CD8-positive, alpha-beta memory T cell (primary cell): ENCODE data around the gene EPHX1. TPM values are rescaled to one million over a fixed set of nuclear protein-coding genes. Genes with fewer than 3 reads are reported as not detected.
"Not testable (repeated sequence)": the region's sequence is repeated elsewhere in the genome, so short reads cannot be mapped to it uniquely, and the experiment has no call there.

Source experiments
- CTCF ChIA-PET: fragments of 350-600 bp; sonication (Branson Sonifier 250); formaldehyde crosslinking; loops from one replicate; lab custom pipeline; 2021; ENCODE audit warnings: antibody characterized with exemption; lab: Charles Lee
- POLR2A ChIA-PET: fragments of 350-600 bp; sonication (Branson Sonifier 250); formaldehyde crosslinking; loops from one replicate; lab custom pipeline; 2021; ENCODE audit warnings: antibody characterized with exemption; lab: Charles Lee
- DNase-seq, 5 donors: peaks; one replicate each; pipeline versions ENCODE4 v3.0.0 to v3.0.0-alpha.2; 2020 to 2022; ENCODE audit warnings: mixed read lengths in 1 of 5
- H3K27ac ChIP-seq: one replicate; pipeline ENCODE4 v1.7.0; 2013; ENCODE audit warnings: low read depth, mild to moderate bottlenecking, low read length, moderate library complexity
- H3K27me3 ChIP-seq: 2 replicates; pipeline ENCODE4 v1.7.0; 2013; ENCODE audit warnings: low read length, mild to moderate bottlenecking; ENCODE audit not compliant: insufficient read depth, poor library complexity, severe bottlenecking
- H3K36me3 ChIP-seq: 2 replicates; pipeline ENCODE4 v1.7.0; 2013; ENCODE audit warnings: mild to moderate bottlenecking, low read length, moderate library complexity; ENCODE audit not compliant: insufficient read depth
- H3K4me1 ChIP-seq: 2 replicates; pipeline ENCODE4 v1.7.0; 2013; ENCODE audit warnings: mild to moderate bottlenecking, low read length, moderate library complexity; ENCODE audit not compliant: insufficient read depth
- H3K4me3 ChIP-seq: 2 replicates; pipeline ENCODE4 v1.7.0; 2013; ENCODE audit warnings: mild to moderate bottlenecking, low read length
- H3K9me3 ChIP-seq: 2 replicates; pipeline ENCODE4 v1.7.0; 2013; ENCODE audit warnings: mild to moderate bottlenecking, low read length
- H3K27ac Mint-ChIP-seq, 8 donors: one replicate each; pipeline ENCODE4 v1.8.0; 2020 to 2021; ENCODE audit warnings: mixed read lengths in 8 of 8, mild to moderate bottlenecking in 6 of 8, inconsistent platforms in 3 of 8, moderate library complexity in 3 of 8
- H3K27me3 Mint-ChIP-seq, 2 donors: one replicate each; pipeline ENCODE4 v1.8.0; 2020 to 2021; ENCODE audit warnings: mixed read lengths in 2 of 2, mild to moderate bottlenecking in 1 of 2, moderate library complexity in 1 of 2
- H3K36me3 Mint-ChIP-seq, 3 donors: one replicate each; pipeline ENCODE4 v1.8.0; 2020 to 2021; ENCODE audit warnings: mixed read lengths in 3 of 3, inconsistent platforms in 1 of 3, mild to moderate bottlenecking in 1 of 3
- H3K4me1 Mint-ChIP-seq, 3 donors: one replicate each; pipeline ENCODE4 v1.8.0; 2020 to 2021; ENCODE audit warnings: mixed read lengths in 3 of 3, inconsistent platforms in 1 of 3, mild to moderate bottlenecking in 1 of 3
- H3K4me3 Mint-ChIP-seq, 7 donors: one replicate each; pipeline ENCODE4 v1.8.0; 2020 to 2021; ENCODE audit warnings: mixed read lengths in 7 of 7, mild to moderate bottlenecking in 6 of 7, moderate library complexity in 4 of 7, inconsistent platforms in 2 of 7
- H3K9me3 Mint-ChIP-seq, 5 donors: one replicate each; pipeline ENCODE4 v1.8.0; 2020 to 2022; ENCODE audit warnings: mixed read lengths in 5 of 5, mild to moderate bottlenecking in 3 of 5, moderate library complexity in 2 of 5, inconsistent platforms in 1 of 5
- polyA plus RNA-seq: library from polyadenylated mRNA; unstranded; fragments of 300-500 nt; fragmentation: Illumina TruSeq; gene quantifications from one replicate; pipeline ENCODE4 v1.2.3, GENCODE V29; 2021
- total RNA-seq, 2 experiments: library from RNA; stranded (reverse); gene quantifications; one replicate each; pipeline ENCODE4 v1.2.3, GENCODE V29; 2021

The EPHX1 gene
- total and polyA plus RNA-seq, 3 experiments from 2014 or later, result 1.8 to 3.0 (median 2.2) TPM

- Histone ChIP-seq H3K36me3 (peaks cover 2% of the 10 kb centered on the region), H3K4me1 (peaks cover 32% of the 10 kb centered on the region), H3K9me3 (no peaks in the 10 kb centered on the region), H3K27ac (no peak overlapping the region), H3K27me3 (no peaks in the 10 kb centered on the region), H3K4me3 (no peak overlapping the region)
- Mint-ChIP-seq H3K36me3 (peaks cover 0 to 31% (median under 1%) of the 10 kb centered on the region in 3 donors), H3K9me3 (no peaks in the 10 kb centered on the region), H3K27me3 (peaks cover 0 to 1% of the 10 kb centered on the region in 2 donors), H3K4me3 (peak overlapping the region; percentile 62 to 99 (median 97)), H3K27ac (peak overlapping the region in 7 of 8 donors; percentile 34 to 97 (median 90)), H3K4me1 (peaks cover 33 to 41% (median 38%) of the 10 kb centered on the region in 3 donors)
- CTCF ChIA-PET, result interaction anchor here (1.1 to 7.9 kb wide), 6 partner anchors 13 to 105 kb away, joined by 3 to 117 read pairs (median 16); partner anchors contain the start of gene SRP9
- DNase-seq, result no peak
- POLR2A ChIA-PET, result interaction anchor here (0.5 to 4.8 kb wide), 10 partner anchors 9 to 416 kb away, joined by 3 to 95 read pairs (median 6); partner anchors contain the start of genes PYCR2 and SRP9
These were observed 73.8 kb downstream of the EPHX1 start for GRCh38 chr1:225883616-225884265.

GRCh38 chr1:225885336-225885735, 75.4 kb downstream of the EPHX1 start:
- ChIA-PET CTCF (interaction anchor here (0.7 to 2.5 kb wide), 3 partner anchors 12 to 49 kb away, joined by 3 to 9 read pairs (median 3); no protein-coding TSS in a partner anchor), POLR2A (no interaction called here)
- Mint-ChIP-seq H3K9me3 (no peaks in the 10 kb centered on the region), H3K27me3 (peaks cover 0 to 1% of the 10 kb centered on the region in 2 donors), H3K4me3 (peak overlapping the region in 1 of 7 donors; percentile 68), H3K36me3 (peaks cover 0 to 18% (median 0%) of the 10 kb centered on the region in 3 donors), H3K4me1 (peaks cover 17 to 31% (median 22%) of the 10 kb centered on the region in 3 donors), H3K27ac (peak overlapping the region in 2 of 8 donors; percentile 9 to 64)
- no peak overlapping the region for H3K27ac ChIP-seq
- no peaks in the 10 kb centered on the region for H3K27me3 ChIP-seq
- no peaks in the 10 kb centered on the region for H3K36me3 ChIP-seq
- H3K4me1 ChIP-seq, result peaks cover 16% of the 10 kb centered on the region
- H3K9me3 ChIP-seq, result no peaks in the 10 kb centered on the region
- no peak for DNase-seq
- no peak overlapping the region for H3K4me3 ChIP-seq

- Mint-ChIP-seq H3K4me3 (peak overlapping the region in 1 of 7 donors; percentile 40), H3K27me3 (peaks cover 0 to 1% of the 10 kb centered on the region in 2 donors), H3K27ac (peak overlapping the region in 2 of 8 donors; percentile 24 to 47), H3K36me3 (peaks cover 0 to 9% (median 0%) of the 10 kb centered on the region in 3 donors), H3K9me3 (no peaks in the 10 kb centered on the region), H3K4me1 (peaks cover 9 to 24% (median 12%) of the 10 kb centered on the region in 3 donors)
- POLR2A ChIA-PET, result no interaction called here
- CTCF ChIA-PET, result interaction anchor here (2.5 kb wide), 1 partner anchor 10 kb away, joined by 9 read pairs; no protein-coding TSS in a partner anchor
- Histone ChIP-seq H3K9me3 (no peaks in the 10 kb centered on the region), H3K27ac (no peak overlapping the region), H3K36me3 (no peaks in the 10 kb centered on the region), H3K4me3 (no peak overlapping the region), H3K4me1 (peaks cover 9% of the 10 kb centered on the region), H3K27me3 (no peaks in the 10 kb centered on the region)
- no peak for DNase-seq
These were observed 76.5 kb downstream of the EPHX1 start for GRCh38 chr1:225886159-225887029.

GRCh38 chr1:225887030-225887314, 77.0 kb downstream of the EPHX1 start:
- H3K4me1 ChIP-seq, result peaks cover 9% of the 10 kb centered on the region
- ChIA-PET CTCF (no interaction called here), POLR2A (no interaction called here)
- no peaks in the 10 kb centered on the region for H3K9me3 ChIP-seq
- no peaks in the 10 kb centered on the region for H3K36me3 ChIP-seq
- Mint-ChIP-seq H3K36me3 (peaks cover 0 to 7% (median 0%) of the 10 kb centered on the region in 3 donors), H3K4me1 (peaks cover 11 to 24% (median 12%) of the 10 kb centered on the region in 3 donors), H3K4me3 (peak overlapping the region in 1 of 7 donors; percentile 40), H3K27me3 (peaks cover 0 to 1% of the 10 kb centered on the region in 2 donors), H3K9me3 (no peaks in the 10 kb centered on the region), H3K27ac (peak overlapping the region in 1 of 8 donors; percentile 24)
- no peak for DNase-seq
- H3K27me3 ChIP-seq, result no peaks in the 10 kb centered on the region
- no peak overlapping the region for H3K4me3 ChIP-seq
- H3K27ac ChIP-seq, result no peak overlapping the region

- POLR2A ChIA-PET, H3K9me3 ChIP-seq: not testable (repeated sequence)
These were observed 77.8 kb downstream of the EPHX1 start for GRCh38 chr1:225887554-225888288.

GRCh38 chr1:225888289-225888897, 78.5 kb downstream of the EPHX1 start:
- Mint-ChIP-seq H3K36me3 (no peaks in the 10 kb centered on the region), H3K27me3 (peaks cover 0 to 1% of the 10 kb centered on the region in 2 donors), H3K4me3 (peak overlapping the region in 1 of 7 donors; percentile 34), H3K9me3 (no peaks in the 10 kb centered on the region), H3K4me1 (peaks cover 7 to 20% (median 8%) of the 10 kb centered on the region in 3 donors), H3K27ac (no peak overlapping the region)
- ChIA-PET CTCF (interaction anchor here (1.0 to 2.2 kb wide), 4 partner anchors 9 to 36 kb away, joined by 3 to 6 read pairs (median 3); no protein-coding TSS in a partner anchor), POLR2A (interaction anchor here (0.8 kb wide), 1 partner anchor 10 kb away, joined by 3 read pairs; no protein-coding TSS in a partner anchor)
- H3K9me3 ChIP-seq, result no peaks in the 10 kb centered on the region
- peaks cover 6% of the 10 kb centered on the region for H3K4me1 ChIP-seq
- no peak for DNase-seq
- no peaks in the 10 kb centered on the region for H3K36me3 ChIP-seq
- no peaks in the 10 kb centered on the region for H3K27me3 ChIP-seq
- H3K4me3 ChIP-seq, result no peak overlapping the region
- H3K27ac ChIP-seq, result no peak overlapping the region

More at GRCh38 chr1:225887554-225888288, 77.8 kb downstream of the EPHX1 start:
- H3K27me3 ChIP-seq, H3K4me1 ChIP-seq, H3K36me3 Mint-ChIP-seq, H3K27ac ChIP-seq, H3K9me3 Mint-ChIP-seq, H3K27me3 Mint-ChIP-seq, DNase-seq, H3K4me3 ChIP-seq, H3K36me3 ChIP-seq, H3K27ac Mint-ChIP-seq: not testable (repeated sequence)
- CTCF ChIA-PET, result interaction anchor here (1.2 kb wide), 1 partner anchor 35 kb away, joined by 3 read pairs; no protein-coding TSS in a partner anchor
- Mint-ChIP-seq H3K4me1 (peaks cover 11 to 24% (median 12%) of the 10 kb centered on the region in 3 donors), H3K4me3 (peak overlapping the region in 1 of 7 donors; percentile 34)
